NCI-H524 (cell line): ENCODE measurements around the gene HK2.

Experiments used
- DNase-seq, 2 experiments: peaks; one replicate each; lab custom pipeline; 2025; lab: John Stamatoyannopoulos, UW

HK2 gene

DNA sequence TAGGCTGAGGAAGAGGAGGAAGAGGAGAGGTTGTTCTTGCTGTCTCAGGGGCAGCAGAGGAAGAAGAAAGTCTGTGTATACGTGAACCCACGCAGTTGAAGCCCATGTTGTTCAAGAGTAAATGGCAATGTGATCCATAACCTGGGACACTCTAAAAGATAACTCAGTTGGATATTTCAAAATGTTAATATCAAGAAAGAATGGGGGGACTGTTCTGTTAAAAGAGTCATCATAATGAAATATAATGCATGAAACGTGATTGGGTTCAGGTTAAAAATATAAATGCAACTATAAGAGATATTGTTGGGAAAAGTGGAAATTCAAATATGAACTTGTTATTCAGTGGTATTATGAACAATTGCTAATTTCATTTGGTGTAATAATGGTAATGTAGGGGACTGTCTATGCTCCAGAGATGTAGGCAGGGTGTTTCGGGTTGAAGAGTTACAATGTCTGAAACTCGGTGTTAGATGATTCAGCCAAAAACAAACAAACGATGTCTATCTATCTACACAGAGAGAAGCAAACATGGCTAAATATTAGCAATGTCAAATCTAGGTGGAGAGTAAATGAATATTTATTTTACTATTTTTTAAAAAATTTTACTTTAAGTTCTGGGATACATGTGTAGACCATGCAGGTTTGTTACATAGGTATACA, 103.4 kb downstream of the HK2 start:
- no peak for DNase-seq

DNA sequence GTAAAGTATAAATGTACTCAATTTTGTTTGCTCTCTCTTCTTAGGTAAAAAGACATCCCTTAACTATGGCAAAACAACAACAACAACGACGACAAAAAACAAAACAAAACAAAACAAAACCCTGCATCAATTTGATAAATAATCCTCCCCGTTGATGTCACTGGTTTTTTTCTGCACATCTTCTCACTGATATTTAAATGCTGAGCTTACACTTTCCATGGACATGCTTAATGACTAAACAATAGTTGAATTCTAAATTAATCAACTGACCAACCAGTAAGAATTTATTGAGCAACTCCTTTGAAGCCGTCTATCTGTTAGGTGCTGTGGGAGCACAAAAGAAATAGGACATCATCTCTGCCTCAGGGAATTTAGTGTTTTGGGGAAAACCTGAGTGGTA, 104.3 kb downstream of the HK2 start:
- DNase-seq = no peak

DNA sequence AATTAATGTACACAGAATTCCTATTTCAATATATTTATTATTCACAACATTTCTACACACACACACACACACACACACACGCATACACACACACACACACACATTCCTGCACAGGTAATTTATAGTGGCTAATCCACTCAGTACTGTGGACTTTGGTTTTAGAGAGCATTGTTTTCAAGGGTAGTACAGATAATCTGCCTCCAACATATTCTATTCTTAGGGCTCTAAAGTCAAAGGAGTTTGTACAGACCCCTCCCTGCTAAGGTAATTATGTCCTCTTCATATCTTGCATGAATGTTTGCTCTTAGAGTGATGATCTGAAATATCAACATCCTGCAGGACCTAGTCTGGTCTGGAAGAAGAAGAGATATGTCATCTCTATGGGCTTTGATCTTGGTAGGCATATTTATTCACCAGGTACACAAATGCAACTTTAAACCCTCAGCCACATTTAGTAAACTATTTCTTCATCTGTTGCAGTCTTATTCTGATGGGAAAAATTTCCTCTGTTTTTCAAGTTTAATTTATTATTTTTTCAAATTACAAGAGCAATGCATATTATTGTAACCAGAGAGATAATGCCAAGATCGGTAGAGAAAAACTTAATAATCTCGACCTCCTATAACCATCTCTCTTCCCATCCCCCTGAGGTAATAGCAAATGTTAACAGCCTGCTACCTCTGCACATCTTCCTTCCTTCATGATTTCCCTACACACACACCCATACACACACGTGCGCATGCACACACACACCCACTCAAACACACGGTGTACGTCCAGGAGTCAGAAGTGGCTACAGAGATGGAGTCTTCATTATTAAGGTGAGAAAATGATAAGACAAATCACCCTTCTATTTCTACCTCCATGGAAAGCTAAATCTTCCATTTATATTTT, 106.2 kb downstream of the HK2 start:
- no peak for DNase-seq

DNA sequence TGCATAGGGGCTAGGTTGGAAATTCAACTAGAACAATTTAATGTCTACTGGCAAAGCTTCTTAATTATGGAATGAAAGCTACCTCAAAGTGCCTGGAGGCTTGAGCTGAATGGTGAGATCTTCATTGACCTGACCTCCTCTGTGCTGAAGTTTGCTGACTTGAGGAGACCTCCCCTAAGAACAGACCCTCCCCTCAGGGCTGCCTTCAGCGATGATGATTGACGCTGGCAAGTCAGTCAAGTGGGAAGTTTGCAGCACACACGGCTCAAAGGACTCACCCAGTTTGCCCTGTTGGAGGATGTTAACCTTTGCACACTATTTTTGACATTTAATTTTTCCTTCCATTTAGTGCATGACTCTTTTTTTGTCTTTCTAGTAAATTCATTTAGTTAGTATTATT, 107.4 kb downstream of the HK2 start:
- no peak for DNase-seq

DNA sequence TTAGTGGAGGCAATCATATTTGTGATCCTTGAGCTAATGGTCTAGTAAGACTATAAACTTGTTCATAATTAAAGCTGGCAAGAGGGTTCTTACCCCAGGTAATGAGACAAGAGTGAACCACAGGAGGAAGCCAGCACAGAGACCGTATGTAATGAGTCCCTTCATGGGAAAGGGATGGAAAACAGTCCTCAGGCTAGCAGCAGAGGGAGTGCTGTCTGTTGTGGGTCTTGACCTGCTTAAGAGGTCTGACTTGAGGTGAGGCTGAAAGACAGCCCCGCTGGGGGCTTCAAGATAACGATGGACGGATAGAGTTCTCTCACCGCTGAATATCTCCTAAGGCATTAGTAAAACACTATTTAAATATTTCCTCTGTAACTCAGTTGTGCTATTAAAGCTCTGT, 108.3 kb downstream of the HK2 start:
- DNase-seq = no peak
